ENCODE measurements around the gene GLDC. TPM values are rescaled to one million over a fixed set of nuclear protein-coding genes. Genes with fewer than 3 reads are reported as not detected.

Gene GLDC
- total and polyA plus RNA-seq, 10 of the 15 experiments (the other 5 are each of a cell fraction or from before 2014, with no cell fraction given), result 33.1 to 165 (median 114) TPM

DNA sequence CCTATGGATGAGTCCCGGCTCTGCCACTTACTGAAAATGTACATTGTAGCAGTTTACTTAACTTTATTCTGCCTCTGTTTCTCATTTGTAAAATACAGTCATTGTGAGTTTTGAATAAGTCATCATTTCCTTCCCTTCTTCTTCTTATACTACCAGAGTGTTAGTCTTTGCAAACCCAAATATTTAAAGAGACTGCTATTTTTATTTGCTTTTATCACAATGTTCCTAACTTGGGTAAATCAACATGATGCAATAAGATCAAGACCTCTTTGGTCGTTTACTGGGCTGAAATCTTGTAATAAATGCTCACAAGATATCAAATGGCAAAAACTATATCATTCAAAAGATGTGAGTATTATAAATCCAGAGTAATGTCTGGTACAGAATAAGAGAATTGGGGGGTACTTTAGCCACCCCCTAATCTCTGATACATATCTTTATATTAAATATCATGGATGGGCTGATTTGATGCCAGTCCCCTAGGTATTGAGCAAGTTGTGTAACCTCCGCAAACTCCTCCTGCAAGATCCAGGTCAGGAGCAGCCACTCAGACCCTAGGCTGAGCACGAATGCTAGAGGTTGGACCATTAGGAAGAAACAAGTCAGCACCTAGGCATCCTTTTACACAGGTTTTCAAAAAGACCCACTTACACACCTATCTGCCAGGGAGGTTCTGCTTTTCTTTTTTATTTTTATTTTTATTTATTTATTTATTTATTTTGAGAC lies 13.3 kb upstream of the GLDC start:
- Histone ChIP-seq H3K9me3 (replicated peaks; ENCODE audit: control insufficient read depth, insufficient read depth, low read length) (no peaks in the 10 kb centered on the region), H3K4me3 (no peak overlapping the region), H4K20me1 (ENCODE audit: control insufficient read depth, insufficient read depth) (no peaks in the 10 kb centered on the region), H3K9ac (ENCODE audit: control insufficient read depth, insufficient read depth, low read length) (no peak overlapping the region; the same call in 1 of the 2 replicates), H3K4me1 (ENCODE audit: control insufficient read depth, insufficient read depth, low read length) (peaks cover 29% of the 10 kb centered on the region), H3K79me2 (ENCODE audit: control insufficient read depth, insufficient read depth, low read length) (no peaks in the 10 kb centered on the region), H3K27ac (ENCODE audit: control insufficient read depth, insufficient read depth) (no peak overlapping the region), H2AFZ (ENCODE audit: control insufficient read depth, low read depth, low read length) (no peak overlapping the region), H3K36me3 (ENCODE audit: control insufficient read depth in 2 of 2, insufficient read depth in 2 of 2, low read length in 1 of 2) (no peaks in the 10 kb centered on the region), H3K27me3 (replicated peaks in 1 of 2; ENCODE audit: control insufficient read depth in 2 of 2, insufficient read depth in 2 of 2, low read length in 1 of 2) (no peaks in the 10 kb centered on the region), H3K4me2 (ENCODE audit: control insufficient read depth, insufficient read depth) (no peak overlapping the region)
- CTCF ChIA-PET, result interaction anchor here (2.0 to 3.5 kb wide), 2 partner anchors 8 to 10 kb away, joined by 5 to 22 read pairs; no protein-coding TSS in a partner anchor
- POLR2A ChIA-PET, result interaction anchor here (0.6 kb wide), 1 partner anchor 12 kb away, joined by 4 read pairs; no protein-coding TSS in a partner anchor
- BruUV-seq (replicated peaks), result no TSS peak
- no peak for FAIRE-seq
- in situ Hi-C loops (cut with MboI) (no loop called here), intact Hi-C loops (cut with micrococcal nuclease; ENCODE audit: unreplicated experiment) (no loop called here)
- RAD21 ChIA-PET (ENCODE audit: unreplicated experiment), result interaction anchor here (1.1 to 1.6 kb wide), 2 partner anchors 8 to 13 kb away, joined by 3 to 4 read pairs; no protein-coding TSS in a partner anchor
- DNase-seq (ENCODE audit: low read depth, low spot score), result no peak
- 50% methylated on average over 4 of the region's 4 CpGs for WGBS (ENCODE audit: insufficient coverage, insufficient replicate concordance, low lambda C conversion rate, missing lambda C conversion rate)
- no peak for ATAC-seq
- SMC1A ChIA-PET (ENCODE audit: uncharacterized antibody, unreplicated experiment), result interaction anchor here (1.1 to 3.0 kb wide), 6 partner anchors 8 to 72 kb away, joined by 3 to 18 read pairs (median 6); no protein-coding TSS in a partner anchor
- TF ChIP-seq TCF12 (IDR thresholded peaks at IDR 0.05; ENCODE audit: low read depth, low read length), result no peak
- TF ChIP-seq, protein P1, sequence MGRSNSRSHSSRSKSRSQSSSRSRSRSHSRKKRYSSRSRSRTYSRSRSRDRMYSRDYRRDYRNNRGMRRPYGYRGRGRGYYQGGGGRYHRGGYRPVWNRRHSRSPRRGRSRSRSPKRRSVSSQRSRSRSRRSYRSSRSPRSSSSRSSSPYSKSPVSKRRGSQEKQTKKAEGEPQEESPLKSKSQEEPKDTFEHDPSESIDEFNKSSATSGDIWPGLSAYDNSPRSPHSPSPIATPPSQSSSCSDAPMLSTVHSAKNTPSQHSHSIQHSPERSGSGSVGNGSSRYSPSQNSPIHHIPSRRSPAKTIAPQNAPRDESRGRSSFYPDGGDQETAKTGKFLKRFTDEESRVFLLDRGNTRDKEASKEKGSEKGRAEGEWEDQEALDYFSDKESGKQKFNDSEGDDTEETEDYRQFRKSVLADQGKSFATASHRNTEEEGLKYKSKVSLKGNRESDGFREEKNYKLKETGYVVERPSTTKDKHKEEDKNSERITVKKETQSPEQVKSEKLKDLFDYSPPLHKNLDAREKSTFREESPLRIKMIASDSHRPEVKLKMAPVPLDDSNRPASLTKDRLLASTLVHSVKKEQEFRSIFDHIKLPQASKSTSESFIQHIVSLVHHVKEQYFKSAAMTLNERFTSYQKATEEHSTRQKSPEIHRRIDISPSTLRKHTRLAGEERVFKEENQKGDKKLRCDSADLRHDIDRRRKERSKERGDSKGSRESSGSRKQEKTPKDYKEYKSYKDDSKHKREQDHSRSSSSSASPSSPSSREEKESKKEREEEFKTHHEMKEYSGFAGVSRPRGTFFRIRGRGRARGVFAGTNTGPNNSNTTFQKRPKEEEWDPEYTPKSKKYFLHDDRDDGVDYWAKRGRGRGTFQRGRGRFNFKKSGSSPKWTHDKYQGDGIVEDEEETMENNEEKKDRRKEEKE (IDR thresholded peaks at IDR 0.05), result no peak
- TF ChIP-seq EZH2 (IDR thresholded peaks at IDR 0.05; ENCODE audit: borderline replicate concordance, control insufficient read depth, low read depth, low read length), result no peak
- TF ChIP-seq, protein P2, sequence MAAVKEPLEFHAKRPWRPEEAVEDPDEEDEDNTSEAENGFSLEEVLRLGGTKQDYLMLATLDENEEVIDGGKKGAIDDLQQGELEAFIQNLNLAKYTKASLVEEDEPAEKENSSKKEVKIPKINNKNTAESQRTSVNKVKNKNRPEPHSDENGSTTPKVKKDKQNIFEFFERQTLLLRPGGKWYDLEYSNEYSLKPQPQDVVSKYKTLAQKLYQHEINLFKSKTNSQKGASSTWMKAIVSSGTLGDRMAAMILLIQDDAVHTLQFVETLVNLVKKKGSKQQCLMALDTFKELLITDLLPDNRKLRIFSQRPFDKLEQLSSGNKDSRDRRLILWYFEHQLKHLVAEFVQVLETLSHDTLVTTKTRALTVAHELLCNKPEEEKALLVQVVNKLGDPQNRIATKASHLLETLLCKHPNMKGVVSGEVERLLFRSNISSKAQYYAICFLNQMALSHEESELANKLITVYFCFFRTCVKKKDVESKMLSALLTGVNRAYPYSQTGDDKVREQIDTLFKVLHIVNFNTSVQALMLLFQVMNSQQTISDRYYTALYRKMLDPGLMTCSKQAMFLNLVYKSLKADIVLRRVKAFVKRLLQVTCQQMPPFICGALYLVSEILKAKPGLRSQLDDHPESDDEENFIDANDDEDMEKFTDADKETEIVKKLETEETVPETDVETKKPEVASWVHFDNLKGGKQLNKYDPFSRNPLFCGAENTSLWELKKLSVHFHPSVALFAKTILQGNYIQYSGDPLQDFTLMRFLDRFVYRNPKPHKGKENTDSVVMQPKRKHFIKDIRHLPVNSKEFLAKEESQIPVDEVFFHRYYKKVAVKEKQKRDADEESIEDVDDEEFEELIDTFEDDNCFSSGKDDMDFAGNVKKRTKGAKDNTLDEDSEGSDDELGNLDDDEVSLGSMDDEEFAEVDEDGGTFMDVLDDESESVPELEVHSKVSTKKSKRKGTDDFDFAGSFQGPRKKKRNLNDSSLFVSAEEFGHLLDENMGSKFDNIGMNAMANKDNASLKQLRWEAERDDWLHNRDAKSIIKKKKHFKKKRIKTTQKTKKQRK (IDR thresholded peaks at IDR 0.05; ENCODE audit: low read depth, low read length), result no peak
- no peak for TF ChIP-seq RAD21 (IDR thresholded peaks at IDR 0.05; ENCODE audit: insufficient read depth, low read depth, low read length)
- TF ChIP-seq FOS (IDR thresholded peaks at IDR 0.05; ENCODE audit: borderline replicate concordance, extremely low read depth, insufficient read length), result no peak
- TF ChIP-seq, protein P3, sequence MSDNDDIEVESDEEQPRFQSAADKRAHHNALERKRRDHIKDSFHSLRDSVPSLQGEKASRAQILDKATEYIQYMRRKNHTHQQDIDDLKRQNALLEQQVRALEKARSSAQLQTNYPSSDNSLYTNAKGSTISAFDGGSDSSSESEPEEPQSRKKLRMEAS (IDR thresholded peaks at IDR 0.05; ENCODE audit: low read depth, low read length), result no peak
- no peak for TF ChIP-seq KAT2A (conservative IDR thresholded peaks at IDR 0.05; ENCODE audit: control insufficient read depth, low read depth, low read length)
- no peak for TF ChIP-seq STAT1 (conservative IDR thresholded peaks at IDR 0.05)
- TF ChIP-seq LARP7 (IDR thresholded peaks at IDR 0.05), result no peak
- TF ChIP-seq RFX5 (IDR thresholded peaks at IDR 0.05; ENCODE audit: low read depth, low read length), result no peak
- TF ChIP-seq, protein P4, sequence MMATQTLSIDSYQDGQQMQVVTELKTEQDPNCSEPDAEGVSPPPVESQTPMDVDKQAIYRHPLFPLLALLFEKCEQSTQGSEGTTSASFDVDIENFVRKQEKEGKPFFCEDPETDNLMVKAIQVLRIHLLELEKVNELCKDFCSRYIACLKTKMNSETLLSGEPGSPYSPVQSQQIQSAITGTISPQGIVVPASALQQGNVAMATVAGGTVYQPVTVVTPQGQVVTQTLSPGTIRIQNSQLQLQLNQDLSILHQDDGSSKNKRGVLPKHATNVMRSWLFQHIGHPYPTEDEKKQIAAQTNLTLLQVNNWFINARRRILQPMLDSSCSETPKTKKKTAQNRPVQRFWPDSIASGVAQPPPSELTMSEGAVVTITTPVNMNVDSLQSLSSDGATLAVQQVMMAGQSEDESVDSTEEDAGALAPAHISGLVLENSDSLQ (IDR thresholded peaks at IDR 0.05), result no peak
- TF ChIP-seq MTA3 (IDR thresholded peaks at IDR 0.05; ENCODE audit: borderline replicate concordance, low read length), result no peak
- TF ChIP-seq POU2F2 (IDR thresholded peaks at IDR 0.05; ENCODE audit: borderline replicate concordance, low read depth, low read length), result no peak

Measured in GM12878 (cell line).